ENCODE data around the gene PRRX2.

Gene PRRX2

GRCh38 chr9:129685220-129685932 lies 19.9 kb downstream of the PRRX2 start:
- no peak for DNase-seq

- DNase-seq: no peak
These were observed 20.4 kb downstream of the PRRX2 start for GRCh38 chr9:129685933-129686259.

GRCh38 chr9:129686736-129687135 lies 21.3 kb downstream of the PRRX2 start:
- DNase-seq: no peak

- no peak for DNase-seq
These were observed 21.9 kb downstream of the PRRX2 start for GRCh38 chr9:129687391-129687790.

GRCh38 chr9:129688285-129689043 lies 23.0 kb downstream of the PRRX2 start:
- DNase-seq: no peak

- DNase-seq: no peak
These were observed 27.1 kb downstream of the PRRX2 start for GRCh38 chr9:129692534-129692933.

- no peak for DNase-seq
These were observed 28.3 kb downstream of the PRRX2 start for GRCh38 chr9:129693741-129694140.

- no peak for DNase-seq
These were observed 28.8 kb downstream of the PRRX2 start for GRCh38 chr9:129694243-129694646.

GRCh38 chr9:129695870-129696269 lies 30.4 kb downstream of the PRRX2 start:
- DNase-seq: no peak

- DNase-seq: no peak
These were observed 31.7 kb downstream of the PRRX2 start for GRCh38 chr9:129696944-129697655.

- peak; percentile 70 for DNase-seq
These were observed 32.3 kb downstream of the PRRX2 start for GRCh38 chr9:129697656-129698253.

GRCh38 chr9:129698254-129698757 lies 32.9 kb downstream of the PRRX2 start:
- peak; percentile 15 for DNase-seq

GRCh38 chr9:129701054-129701453 lies 35.6 kb downstream of the PRRX2 start:
- no peak for DNase-seq

- DNase-seq: no peak
These were observed 36.1 kb downstream of the PRRX2 start for GRCh38 chr9:129701549-129701948.

GRCh38 chr9:129702589-129703520 lies 37.4 kb downstream of the PRRX2 start:
- DNase-seq: no peak

GRCh38 chr9:129703667-129704355 lies 38.4 kb downstream of the PRRX2 start:
- no peak for DNase-seq

GRCh38 chr9:129704807-129705206 lies 39.4 kb downstream of the PRRX2 start:
- no peak for DNase-seq

- no peak for DNase-seq
These were observed 43.3 kb downstream of the PRRX2 start for GRCh38 chr9:129708793-129709192.

GRCh38 chr9:129709438-129710168 lies 44.2 kb downstream of the PRRX2 start:
- no peak for DNase-seq

GRCh38 chr9:129710169-129710453 lies 44.7 kb downstream of the PRRX2 start:
- no peak for DNase-seq
